ENCODE results near the gene COG5.

Gene COG5

GRCh38 chr7:107319724-107320228, 243.9 kb downstream of the COG5 start:
- no peak for DNase-seq

- no peak for DNase-seq
Observed at GRCh38 chr7:107318523-107319160, 245.1 kb downstream of the COG5 start.

- DNase-seq, result no peak
Observed at GRCh38 chr7:107315716-107316220, 248.0 kb downstream of the COG5 start.

- no peak for DNase-seq
Observed at GRCh38 chr7:107313355-107313754, 250.4 kb downstream of the COG5 start.

- no peak for DNase-seq
Observed at GRCh38 chr7:107312418-107312817, 251.3 kb downstream of the COG5 start.

- no peak for DNase-seq
Observed at GRCh38 chr7:107309296-107309695, 254.4 kb downstream of the COG5 start.

- DNase-seq, result no peak
Observed at GRCh38 chr7:107304636-107305035, 259.1 kb downstream of the COG5 start.

- DNase-seq, result no peak
Observed at GRCh38 chr7:107304063-107304462, 259.7 kb downstream of the COG5 start.

GRCh38 chr7:107302250-107302847, 261.4 kb downstream of the COG5 start:
- no peak for DNase-seq

GRCh38 chr7:107294182-107294581, 269.5 kb downstream of the COG5 start:
- no peak for DNase-seq

GRCh38 chr7:107292591-107292990, 271.1 kb downstream of the COG5 start:
- DNase-seq, result no peak

GRCh38 chr7:107291434-107291833, 272.3 kb downstream of the COG5 start:
- DNase-seq, result no peak

- no peak for DNase-seq
Observed at GRCh38 chr7:107286751-107287621, 276.7 kb downstream of the COG5 start.

- no peak for DNase-seq
Observed at GRCh38 chr7:107284911-107285479, 278.7 kb downstream of the COG5 start.

GRCh38 chr7:107277331-107277730, 286.4 kb downstream of the COG5 start:
- no peak for DNase-seq

- no peak for DNase-seq
Observed at GRCh38 chr7:107276220-107276827, 287.4 kb downstream of the COG5 start.

GRCh38 chr7:107274506-107274905, 289.2 kb downstream of the COG5 start:
- DNase-seq, result no peak

- no peak for DNase-seq
Observed at GRCh38 chr7:107269790-107270189, 293.9 kb downstream of the COG5 start.

GRCh38 chr7:107268594-107268993, 295.1 kb downstream of the COG5 start:
- DNase-seq, result no peak

- DNase-seq, result no peak
Observed at GRCh38 chr7:107267138-107267537, 296.6 kb downstream of the COG5 start.

- DNase-seq, result no peak
Observed at GRCh38 chr7:107264723-107265122, 299.0 kb downstream of the COG5 start.

- no peak for DNase-seq
Observed at GRCh38 chr7:107262857-107263256, 300.9 kb downstream of the COG5 start.

GRCh38 chr7:107258737-107259136, 305.0 kb downstream of the COG5 start:
- DNase-seq, result no peak
